ENCODE measurements around the gene OIP5.

Gene OIP5

DNA sequence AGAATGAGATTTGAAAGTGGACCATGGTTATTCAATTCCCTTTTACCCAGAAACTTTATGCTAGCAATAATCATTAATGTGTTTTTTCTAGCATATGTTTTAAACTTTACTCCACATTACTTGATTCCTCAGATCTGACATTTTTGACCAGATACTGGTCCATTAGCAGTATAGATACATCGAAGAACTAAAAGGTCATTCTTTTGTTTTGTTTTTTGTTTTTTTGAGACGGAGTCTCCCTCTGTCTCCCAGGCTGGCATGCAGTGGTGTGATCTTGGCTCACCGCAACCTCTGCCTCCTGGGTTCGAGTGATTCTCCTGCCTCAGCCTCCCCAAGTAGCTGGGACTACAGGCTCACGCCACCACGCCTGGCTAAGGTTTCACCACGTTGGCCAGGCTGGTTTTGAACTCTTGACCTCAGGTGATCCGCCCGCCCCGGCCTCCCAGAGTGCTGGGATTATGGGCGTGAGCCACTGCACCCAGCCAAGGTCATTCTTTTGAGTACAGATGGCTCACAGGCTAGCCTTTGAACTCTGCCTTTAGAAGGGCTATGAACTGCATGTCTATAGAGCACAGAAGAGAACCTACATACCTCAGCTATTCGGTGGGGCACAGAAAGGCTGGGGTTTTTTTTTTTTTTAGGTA lies 72.7 kb downstream of the OIP5 start:
- no peak for DNase-seq (ENCODE audit: low read depth)
- H3K4me3 ChIP-seq (ENCODE audit: low read depth, low read length), result no peak overlapping the region
- TF ChIP-seq, protein P1, sequence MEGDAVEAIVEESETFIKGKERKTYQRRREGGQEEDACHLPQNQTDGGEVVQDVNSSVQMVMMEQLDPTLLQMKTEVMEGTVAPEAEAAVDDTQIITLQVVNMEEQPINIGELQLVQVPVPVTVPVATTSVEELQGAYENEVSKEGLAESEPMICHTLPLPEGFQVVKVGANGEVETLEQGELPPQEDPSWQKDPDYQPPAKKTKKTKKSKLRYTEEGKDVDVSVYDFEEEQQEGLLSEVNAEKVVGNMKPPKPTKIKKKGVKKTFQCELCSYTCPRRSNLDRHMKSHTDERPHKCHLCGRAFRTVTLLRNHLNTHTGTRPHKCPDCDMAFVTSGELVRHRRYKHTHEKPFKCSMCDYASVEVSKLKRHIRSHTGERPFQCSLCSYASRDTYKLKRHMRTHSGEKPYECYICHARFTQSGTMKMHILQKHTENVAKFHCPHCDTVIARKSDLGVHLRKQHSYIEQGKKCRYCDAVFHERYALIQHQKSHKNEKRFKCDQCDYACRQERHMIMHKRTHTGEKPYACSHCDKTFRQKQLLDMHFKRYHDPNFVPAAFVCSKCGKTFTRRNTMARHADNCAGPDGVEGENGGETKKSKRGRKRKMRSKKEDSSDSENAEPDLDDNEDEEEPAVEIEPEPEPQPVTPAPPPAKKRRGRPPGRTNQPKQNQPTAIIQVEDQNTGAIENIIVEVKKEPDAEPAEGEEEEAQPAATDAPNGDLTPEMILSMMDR (IDR thresholded peaks at IDR 0.05; ENCODE audit: low read depth, low read length, missing control alignments), result no peak
- in situ Hi-C loops (cut with HindIII; ENCODE audit: low sequenced_read_pairs), result no loop called here
